ENCODE measurements around the gene UTF1. TPM values are rescaled to one million over a fixed set of nuclear protein-coding genes. Genes with fewer than 3 reads are reported as not detected.

Gene UTF1
- total RNA-seq, 1 donor from 2014 or later = not detected

DNA sequence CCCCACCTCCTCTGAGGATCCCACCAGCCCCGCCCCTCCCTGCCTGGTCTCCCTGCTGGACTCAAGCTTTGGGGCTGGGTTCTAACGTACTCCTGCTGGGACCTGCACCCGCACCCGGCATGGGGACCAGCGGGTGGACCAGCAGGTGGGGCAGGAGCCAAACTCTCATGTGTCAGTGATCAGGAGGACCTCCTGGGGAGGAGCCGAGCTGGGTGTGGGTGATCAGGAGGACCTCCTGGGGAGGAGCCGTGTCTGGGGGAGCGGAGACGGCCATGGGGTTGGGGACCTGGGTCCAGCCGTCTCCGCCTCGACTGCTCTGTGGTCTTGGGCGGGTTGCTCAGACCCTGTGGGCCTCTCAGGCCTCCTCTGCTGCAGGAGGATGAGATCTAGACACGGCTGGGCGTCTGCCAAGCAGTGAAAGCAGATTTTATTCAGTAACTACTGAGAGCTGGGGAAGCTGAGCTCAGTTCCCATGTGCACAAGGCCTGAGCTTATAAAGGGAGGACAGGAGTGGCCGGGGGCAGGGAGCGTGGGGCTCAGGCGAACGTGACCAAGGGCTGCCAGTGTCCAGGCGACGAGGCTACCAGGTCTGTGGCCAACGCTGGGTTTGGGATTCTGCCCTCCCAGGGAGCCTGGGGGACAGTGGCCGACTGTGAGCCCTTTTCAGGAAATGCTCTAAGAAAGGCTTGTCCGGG lies 33.6 kb upstream of the UTF1 start:
- no peak for DNase-seq (ENCODE audit: low read depth in 2 of 2)

DNA sequence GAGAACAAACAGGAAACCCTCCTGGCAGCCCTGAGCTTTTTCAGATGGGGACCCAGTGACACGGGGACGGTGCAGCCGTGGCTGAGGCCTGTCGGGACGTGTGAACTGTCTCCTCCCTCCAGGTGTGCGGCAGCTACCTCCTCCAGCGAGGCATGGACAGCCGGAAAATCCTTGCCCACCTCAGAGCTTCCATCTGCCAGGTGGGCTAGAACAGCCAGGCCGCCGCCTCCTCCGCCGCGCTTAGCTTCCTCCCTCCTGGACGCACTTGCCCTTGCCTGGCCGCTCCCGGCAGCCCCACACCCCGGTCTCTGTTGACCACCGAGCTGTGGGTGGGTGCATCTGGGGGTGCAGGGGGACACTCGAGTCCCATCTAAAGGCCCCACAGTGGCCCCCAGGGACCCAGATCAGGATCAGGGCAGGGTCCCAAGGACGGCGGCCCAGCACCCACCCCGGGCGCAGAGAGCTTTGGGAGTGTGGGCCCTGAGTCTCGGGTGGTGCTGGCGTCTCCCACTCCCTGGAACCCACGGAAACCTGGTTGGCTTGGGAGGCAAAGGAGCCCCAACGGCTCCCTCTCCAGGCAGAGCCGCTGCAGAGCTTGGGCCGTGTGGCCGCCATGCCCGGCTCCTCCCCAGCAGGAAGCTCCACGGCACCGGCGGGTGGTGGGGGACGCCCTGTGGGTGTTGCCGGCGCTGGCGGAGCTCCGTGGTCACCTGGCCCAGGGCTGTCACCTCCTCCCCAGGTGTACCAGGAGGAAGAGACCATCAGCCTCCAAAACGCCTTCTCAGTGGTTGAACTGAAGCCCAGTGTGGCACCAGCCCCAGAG lies 32.9 kb upstream of the UTF1 start:
- no peak for DNase-seq (ENCODE audit: low read depth in 2 of 2)

DNA sequence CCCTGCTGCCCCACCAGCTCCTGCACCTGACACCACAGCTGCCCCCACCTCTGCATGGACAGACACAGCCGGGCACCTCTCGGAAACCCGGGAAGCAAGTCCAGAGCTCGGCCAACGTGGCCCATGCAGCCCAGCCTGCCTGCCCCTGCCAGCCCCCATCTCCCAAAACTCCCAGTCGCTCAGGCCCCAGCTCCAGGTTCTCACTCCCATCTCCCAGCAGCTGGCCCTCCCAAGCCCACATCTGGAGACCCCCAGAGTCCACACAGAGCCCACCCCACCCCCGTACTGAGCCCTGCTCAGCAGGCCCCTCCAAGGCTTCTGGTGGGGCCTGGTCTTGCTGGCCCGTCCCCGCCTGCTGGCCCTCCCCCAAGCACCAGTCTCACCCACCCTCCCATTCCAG lies 32.2 kb upstream of the UTF1 start:
- DNase-seq (ENCODE audit: low read depth in 2 of 2) = no peak

DNA sequence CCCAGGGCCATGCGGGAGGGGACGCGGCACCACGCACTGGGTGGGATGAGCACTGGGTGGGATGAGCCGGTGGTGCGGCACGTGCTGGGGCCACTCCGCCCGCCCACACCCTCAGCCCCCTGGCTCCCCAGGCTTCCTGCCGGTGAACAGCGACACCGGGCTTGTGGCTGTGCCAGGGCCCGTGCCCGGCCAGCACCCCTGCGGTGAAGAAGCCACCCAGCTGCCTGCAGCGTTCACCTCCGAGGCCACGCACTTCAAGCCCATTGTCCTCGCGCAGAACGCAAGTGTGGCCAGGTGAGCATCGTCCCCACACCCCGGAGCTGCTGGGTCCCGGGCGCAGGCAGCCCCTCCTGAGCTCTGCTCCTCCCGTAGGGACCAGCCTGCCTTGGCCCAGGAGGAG lies 31.8 kb upstream of the UTF1 start:
- no peak for DNase-seq (ENCODE audit: low read depth in 2 of 2)

GRCh38 chr10:133198621-133199487 lies 31.2 kb upstream of the UTF1 start:
- DNase-seq (ENCODE audit: low read depth in 2 of 2) = no peak

DNA sequence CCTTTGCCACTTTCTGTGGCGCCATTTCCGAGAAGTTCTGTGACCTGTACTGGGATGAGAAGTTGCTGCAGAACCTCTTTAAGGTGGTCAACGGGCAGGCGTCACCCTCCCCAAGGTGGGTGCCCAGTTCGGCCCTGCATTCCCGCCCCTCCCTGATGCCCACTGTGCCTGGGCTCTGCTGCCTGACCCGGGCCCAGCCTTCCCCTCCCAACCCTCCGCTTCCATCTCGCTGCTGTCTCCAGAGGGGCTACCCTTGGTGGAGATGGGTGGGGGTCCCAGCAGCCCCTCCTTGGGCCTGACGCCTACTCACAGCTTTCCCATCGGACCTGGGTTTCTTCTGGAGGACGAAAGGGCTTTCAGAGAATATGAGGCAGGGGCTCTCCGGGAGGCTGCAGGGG lies 30.5 kb upstream of the UTF1 start:
- DNase-seq (ENCODE audit: low read depth in 2 of 2) = no peak

DNA sequence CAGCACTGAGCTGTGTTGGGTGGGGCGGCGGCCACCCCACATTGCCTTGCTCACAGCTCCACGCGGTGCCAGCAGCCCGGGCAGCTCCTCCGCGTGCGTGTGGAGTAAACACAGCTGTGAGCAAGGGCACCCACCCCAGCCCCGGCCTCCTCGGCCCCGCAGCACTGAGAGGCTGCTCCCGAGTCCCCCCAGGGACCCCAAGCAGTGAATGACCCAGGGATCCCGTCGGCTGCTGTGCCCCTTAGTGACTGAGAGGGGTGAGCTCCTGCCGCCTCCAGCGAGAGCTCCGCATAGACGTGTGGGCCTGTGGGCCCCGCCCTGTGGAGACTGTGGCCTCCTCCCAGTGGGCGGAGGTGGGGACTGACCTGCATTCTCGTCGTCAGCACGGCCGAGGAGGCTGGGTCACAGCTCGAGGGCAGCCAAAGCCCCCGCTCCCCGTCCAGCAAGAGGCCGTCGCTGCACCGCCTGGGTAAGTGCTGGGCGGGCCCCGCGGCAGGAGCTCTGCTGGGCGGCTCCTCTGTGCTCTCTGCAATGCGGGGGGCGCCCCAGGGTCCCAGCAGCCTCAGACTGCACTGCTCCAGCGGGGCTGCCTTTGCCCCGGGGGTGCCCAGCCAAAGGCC lies 29.9 kb upstream of the UTF1 start:
- DNase-seq (ENCODE audit: low read depth in 2 of 2) = no peak

DNA sequence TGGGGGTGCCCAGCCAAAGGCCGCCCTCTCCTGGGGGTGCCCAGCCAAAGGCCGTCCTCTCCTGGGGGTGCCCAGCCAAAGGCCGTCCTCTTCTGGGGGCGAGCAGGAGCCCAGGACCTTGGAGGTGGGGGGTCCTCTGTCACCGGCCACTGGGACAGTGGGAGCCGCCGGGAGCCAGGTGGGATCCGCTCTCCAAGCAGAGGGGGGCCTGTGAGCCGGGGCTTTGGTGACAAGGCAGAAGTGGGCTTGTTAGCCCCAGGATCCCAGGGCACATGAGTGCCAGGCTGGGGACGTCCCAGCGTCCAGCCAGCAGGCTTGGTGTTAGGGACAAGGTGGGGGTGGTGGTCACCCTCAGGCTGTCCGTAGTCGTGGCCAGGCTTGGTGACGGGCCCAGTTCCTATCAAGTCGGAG lies 29.4 kb upstream of the UTF1 start:
- no peak for DNase-seq (ENCODE audit: low read depth in 2 of 2)

DNA sequence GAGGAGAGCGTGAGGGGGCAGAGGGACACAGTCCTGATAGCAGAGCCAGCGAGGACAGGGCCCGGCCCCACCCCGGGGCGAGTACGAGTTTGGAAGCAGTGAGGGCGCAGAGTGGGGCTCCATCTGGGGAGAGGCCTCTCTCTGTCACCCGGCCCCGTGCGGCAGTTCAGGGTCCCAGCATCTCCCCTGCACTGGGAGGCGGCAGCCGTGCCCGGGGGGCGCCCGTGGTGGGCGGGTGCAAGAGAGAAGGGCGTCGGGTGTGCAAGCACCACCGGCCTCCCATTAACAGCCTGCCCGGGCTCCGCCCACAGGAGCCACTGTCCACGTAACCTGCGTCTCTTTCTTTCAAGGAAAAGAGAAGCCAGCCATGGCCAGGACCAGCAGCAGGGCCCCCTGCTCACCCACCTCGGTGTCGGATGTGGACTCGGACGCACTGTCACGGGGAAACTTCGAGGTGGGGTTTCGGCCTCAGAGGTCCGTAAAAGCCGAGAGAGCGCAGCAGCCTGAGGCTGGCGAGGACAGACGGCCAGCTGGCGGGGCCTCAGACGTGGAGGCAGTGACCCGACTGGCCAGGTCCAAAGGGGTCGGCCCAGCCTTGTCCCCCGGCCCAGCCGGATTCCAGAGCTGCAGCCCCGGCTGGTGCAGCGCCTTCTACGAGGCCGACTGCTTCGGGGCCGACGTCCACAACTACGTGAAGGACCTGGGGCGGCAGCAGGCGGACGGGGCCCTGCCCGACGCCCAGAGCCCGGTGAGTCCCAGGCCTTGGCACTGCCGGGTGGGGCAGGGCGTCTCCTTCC lies 28.7 kb upstream of the UTF1 start:
- DNase-seq (ENCODE audit: low read depth in 2 of 2) = no peak

DNA sequence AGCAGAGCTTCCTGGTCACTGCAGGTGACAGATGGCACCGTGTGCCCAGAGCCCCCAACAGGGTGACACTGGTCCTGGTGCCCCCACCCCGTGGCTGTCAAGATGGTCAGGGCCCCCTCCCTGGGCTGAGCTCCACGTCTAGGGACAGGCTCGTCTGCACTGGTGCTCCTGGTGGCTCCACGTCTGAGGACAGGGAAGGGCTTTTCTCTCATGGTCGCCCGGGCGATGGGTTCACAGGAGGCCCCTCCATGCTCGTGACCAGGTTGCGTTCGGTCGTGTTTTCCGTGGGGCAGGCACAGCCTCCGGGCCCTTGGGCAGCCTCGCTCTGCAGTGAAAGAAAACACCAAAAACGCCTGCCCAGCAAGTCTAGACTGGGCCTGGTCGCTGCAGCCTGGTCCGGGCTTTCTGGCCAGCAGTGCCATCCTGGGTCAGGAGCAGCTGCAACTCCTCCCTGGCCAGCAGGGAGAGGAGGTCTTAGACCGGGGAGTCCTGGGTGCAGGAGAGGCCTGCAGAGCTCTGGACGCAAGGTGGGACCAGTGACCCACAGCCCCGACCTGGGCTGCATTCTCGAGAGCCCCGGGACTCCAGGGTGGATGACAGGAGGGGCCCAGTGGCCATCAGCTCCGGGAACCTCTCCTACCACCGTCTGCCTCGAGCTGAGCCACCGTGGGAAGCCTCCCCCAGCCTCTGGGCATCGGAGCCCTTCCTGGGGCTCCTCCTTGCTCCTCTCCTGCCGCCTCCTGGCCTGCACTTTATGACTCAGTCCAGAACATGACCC lies 27.9 kb upstream of the UTF1 start:
- DNase-seq (ENCODE audit: low read depth in 2 of 2) = no peak

DNA sequence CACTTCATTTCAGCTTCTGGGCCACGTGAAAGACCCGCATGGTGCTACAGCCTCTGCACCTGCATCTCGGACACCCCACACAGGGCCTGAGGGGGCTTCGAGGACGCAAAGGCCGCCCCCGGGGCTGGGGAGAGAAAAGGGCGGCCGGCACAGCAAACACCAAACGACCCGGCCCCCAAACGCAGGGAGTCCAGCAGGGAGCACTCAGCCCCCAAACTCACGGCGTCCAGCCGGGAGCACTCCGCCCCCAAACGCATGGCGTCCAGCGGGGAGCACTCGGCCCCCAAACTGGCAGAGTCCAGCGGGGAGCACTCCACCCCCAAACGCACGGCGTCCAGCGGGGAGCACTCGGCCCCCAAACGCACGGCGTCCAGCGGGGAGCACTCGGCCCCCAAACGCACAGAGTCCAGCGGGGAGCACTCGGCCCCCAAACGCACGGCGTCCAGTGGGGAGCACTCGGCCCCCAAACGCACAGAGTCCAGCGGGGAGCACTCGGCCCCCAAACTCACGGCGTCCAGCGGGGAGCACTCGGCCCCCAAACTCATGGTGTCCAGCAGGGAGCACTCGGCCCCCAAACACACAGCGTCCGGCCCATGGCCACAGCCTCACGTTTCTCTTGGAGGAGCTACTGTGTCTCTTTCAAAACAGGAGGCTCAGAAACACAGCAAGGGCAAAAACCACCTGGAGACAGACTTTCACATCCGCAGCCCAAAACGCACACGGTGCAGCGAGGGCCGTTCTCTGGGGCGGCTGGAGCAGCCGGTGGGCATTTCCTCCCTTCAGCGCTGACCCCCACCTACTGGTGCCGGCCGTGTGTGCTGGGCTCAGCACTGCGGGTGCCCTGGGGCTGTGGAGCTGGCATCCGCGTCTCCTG lies 27.0 kb upstream of the UTF1 start:
- DNase-seq (ENCODE audit: low read depth in 2 of 2) = no peak

DNA sequence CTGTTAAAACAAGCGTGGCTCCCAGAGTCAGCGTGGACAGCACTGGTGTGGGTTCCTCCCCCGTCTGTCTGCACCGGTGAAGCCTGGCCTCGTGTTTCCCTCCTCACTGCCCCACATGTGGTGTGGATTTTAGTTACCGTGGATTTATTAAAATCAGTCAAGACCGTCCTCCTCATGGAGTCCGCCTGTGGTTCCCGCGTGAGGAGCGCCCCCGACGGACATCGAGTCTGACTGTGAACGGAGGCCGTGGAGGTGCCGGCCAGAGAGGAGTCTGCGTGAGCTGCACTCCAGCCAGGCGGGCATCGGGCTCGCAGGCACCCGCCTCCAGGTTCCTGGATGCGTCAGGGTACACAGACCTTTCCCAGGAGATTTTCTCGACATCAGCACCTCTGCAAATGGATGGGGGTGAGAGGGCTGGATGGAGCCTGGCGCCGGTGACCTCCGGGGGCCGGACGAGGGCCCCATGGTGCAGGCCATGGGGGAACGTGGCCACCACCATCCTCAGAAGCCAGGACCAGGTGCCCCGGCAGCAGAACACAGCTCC lies 26.3 kb upstream of the UTF1 start:
- DNase-seq (ENCODE audit: low read depth in 2 of 2) = no peak

DNA sequence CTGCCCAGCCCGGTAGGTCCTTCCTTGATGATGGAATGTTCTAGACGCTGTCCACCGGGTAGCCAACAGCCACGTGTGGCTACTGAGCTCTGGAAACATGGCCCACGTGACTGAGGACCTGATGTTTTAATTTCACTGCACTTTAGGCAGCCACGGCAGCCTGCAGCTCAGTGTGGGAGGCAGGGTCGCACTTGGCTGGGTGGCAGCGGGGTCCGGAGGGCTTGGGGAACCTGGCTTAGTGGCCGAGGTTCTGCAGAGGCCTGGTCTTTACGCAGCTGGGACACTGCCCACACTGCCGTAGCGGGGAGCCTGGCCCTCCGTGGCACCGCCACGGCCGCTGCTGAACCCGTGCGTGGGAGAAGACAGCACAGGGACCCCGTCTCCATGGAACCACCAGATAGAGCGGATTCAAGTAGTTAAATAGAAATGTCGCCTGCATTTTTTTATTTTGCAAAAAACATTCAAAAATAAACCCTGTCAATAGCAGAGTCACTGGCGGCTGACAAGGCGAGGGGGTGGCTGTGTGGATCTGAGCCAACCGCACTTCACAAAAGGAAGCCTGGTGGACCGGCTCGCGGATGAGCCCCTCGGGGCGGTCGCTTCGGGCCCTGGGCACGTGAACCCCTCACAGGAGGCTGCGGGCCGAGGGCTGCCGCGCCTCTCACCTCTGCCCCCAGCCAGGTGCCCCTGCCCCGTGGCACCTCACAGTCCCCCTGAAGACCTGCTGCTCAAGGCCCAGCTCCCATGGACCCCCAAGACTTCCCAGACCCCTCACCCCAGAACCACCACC lies 25.6 kb upstream of the UTF1 start:
- no peak for DNase-seq (ENCODE audit: low read depth in 2 of 2)

- DNase-seq (ENCODE audit: low read depth in 2 of 2) = no peak
Observed at GRCh38 chr10:133205146-133205545, 24.9 kb upstream of the UTF1 start.

DNA sequence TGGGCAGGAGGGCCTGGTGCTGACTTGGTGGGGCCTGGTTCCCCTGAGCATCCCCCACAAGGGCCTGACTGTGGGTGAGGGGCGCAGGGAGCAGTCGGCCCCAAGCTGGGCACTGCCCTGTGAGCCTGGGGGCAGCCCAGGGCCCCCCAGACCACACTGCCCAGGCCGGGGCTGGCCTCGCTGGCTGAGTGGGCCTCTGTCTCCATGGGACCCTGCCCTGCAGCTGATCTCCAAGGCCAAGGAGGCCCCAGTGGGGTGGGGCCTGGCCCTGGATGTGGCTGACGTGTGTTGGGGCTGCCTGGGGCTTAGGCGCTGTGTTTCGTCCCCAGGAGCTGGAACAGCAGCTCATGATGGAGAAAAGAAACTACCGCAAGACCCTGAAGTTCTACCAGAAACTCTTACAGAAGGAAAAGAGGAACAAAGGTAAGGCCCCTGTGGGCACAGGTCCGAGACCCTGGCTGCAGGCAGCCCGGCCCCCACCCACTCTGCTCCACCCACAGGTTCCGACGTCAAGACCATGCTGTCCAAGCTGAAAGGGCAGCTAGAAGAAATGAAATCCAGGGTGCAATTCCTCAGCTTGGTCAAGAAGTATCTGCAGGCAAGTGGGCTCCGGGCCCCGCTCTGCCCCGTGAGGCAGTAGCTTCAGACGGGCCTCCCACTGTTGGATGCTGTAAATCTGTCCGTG lies 23.5 kb upstream of the UTF1 start:
- no peak for DNase-seq (ENCODE audit: low read depth in 2 of 2)

GRCh38 chr10:133207041-133207600 lies 22.9 kb upstream of the UTF1 start:
- DNase-seq (ENCODE audit: low read depth in 2 of 2) = no peak

DNA sequence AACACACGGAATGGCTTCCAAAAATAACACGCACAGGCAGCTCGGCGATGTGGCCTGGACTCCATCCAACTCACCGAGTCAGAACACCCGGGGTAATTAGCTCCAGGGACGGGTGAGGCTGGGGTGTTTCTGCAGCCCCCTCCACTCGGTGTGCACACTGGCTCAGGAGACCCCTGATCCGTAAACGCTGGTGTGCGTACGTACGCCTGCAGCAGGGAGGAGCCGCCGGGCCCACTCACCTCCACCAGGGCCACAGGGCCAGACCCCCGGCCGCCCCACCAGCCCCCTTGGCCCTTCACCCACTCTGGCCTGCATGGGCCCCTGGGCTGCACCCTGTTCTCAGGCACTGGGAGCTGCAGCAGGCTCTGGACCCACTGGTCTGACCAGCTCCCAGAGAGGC lies 22.4 kb upstream of the UTF1 start:
- DNase-seq (ENCODE audit: low read depth in 2 of 2) = no peak

Data from lung microvascular endothelial cell (primary cell).